22Rv1 (cell line): Measurements from ENCODE around the gene SELENOM.

Experiments used
- CTCF ChIP-seq: fragments of 450-650 bp; IDR thresholded peaks from 2 replicates; pipeline ENCODE4 v1.5.1; 2017; ENCODE audit warnings: mild to moderate bottlenecking
- ZFX ChIP-seq: fragments of 450-650 bp; IDR thresholded peaks from 2 replicates; pipeline ENCODE4 v1.6.1; 2017; ENCODE audit warnings: antibody characterized with exemption, borderline replicate concordance

GRCh38 chr22:31055117-31055634 lies 52.2 kb downstream of the SELENOM start:
- TF ChIP-seq CTCF (no peak), ZFX (no peak)
